GM10847 (cell line): ENCODE measurements around the gene LCK.

ENCODE experiments used
- POLR2A ChIP-seq: IDR thresholded peaks from 2 replicates; pipeline ENCODE4 v1.6.1; 2011; ENCODE audit not compliant: insufficient read length; ENCODE audit errors: extremely low read depth

The LCK gene

GRCh38 chr1:32291145-32291707, 40.2 kb downstream of the LCK start:
- no peak for TF ChIP-seq POLR2A

- peak; percentile 80 for TF ChIP-seq POLR2A
These were observed 40.9 kb downstream of the LCK start, which contains the start of gene HDAC1 for GRCh38 chr1:32291708-32292538. Gene HDAC1 (plus strand): TSS chr1:32292083. CDS start chr1:32292170, 87 bp downstream.

- TF ChIP-seq POLR2A, result no peak
These were observed 48.3 kb downstream of the LCK start for GRCh38 chr1:32299327-32299726.

- no peak for TF ChIP-seq POLR2A
These were observed 52.3 kb downstream of the LCK start for GRCh38 chr1:32303358-32303757.

GRCh38 chr1:32303997-32304622, 53.0 kb downstream of the LCK start:
- TF ChIP-seq POLR2A, result no peak

- no peak for TF ChIP-seq POLR2A
These were observed 54.2 kb downstream of the LCK start for GRCh38 chr1:32305310-32305709.

- TF ChIP-seq POLR2A, result no peak
These were observed 56.3 kb downstream of the LCK start for GRCh38 chr1:32307324-32307723.

- TF ChIP-seq POLR2A, result no peak
These were observed 58.9 kb downstream of the LCK start for GRCh38 chr1:32309960-32310359.

- no peak for TF ChIP-seq POLR2A
These were observed 60.8 kb downstream of the LCK start for GRCh38 chr1:32311709-32312393.

GRCh38 chr1:32316903-32317277, 65.8 kb downstream of the LCK start:
- no peak for TF ChIP-seq POLR2A

GRCh38 chr1:32318127-32318869, 67.2 kb downstream of the LCK start:
- TF ChIP-seq POLR2A, result no peak

GRCh38 chr1:32321712-32322291, 70.7 kb downstream of the LCK start:
- TF ChIP-seq POLR2A, result no peak

- no peak for TF ChIP-seq POLR2A
These were observed 76.1 kb downstream of the LCK start for GRCh38 chr1:32327204-32327603.

GRCh38 chr1:32329931-32330466, 78.9 kb downstream of the LCK start:
- no peak for TF ChIP-seq POLR2A
